SKM-1 (cell line): ENCODE data around the gene SF3B6.
A peak's percentile ranks its signal among the peaks of the same experiment; 100 is the strongest.
"Not testable (repeated sequence)": the region's sequence is repeated elsewhere in the genome, so short reads cannot be mapped to it uniquely, and the experiment has no call there.

Experiments used
- DNase-seq: peaks from one replicate; lab custom pipeline; 2025; ENCODE audit not compliant: unreplicated experiment; lab: John Stamatoyannopoulos, UW

Gene SF3B6, protein sequence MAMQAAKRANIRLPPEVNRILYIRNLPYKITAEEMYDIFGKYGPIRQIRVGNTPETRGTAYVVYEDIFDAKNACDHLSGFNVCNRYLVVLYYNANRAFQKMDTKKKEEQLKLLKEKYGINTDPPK

DNA sequence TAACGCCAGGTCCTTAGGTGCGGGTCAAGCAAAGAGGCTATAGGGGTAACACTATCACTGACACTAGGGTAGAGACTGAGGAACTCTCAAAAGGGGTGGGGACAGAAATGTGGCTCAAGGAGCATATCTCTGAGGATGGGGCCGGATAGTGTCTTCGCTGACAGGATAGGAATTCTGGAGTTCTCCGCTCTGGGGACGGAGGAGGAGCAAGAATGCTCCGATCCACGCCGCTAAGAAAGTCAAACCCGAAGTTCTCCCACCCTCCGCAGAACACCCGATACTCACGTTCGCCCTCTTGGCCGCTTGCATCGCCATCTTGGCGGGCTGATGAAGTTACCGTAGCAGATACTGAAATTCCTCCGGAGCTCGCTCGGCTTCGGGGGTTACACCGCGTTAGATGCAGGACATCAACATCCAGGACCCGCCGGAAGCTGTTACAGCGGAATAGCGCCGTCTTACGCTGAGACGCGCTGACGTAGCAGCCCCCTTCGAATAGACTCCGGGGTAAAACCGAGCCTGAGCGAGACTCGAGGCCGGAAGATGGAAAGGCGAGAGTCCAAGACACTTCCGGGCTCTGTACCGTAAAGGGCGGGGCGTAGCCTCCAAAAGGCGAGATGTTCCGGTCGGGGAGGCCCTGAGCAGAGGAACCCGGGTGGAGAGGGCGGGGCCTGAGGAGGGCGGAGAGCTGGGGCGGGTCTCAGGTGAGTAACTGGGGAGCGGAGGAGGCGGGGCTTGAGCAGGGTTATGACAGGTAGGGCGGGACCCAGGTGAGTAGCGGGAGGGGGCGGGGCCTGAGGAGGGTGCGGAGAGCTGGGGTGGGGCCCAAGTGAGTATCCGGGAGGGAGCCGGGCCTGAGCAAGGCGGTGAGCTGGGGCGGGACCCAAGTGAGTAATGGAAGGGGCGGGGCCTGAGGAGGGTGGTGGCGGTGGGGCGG, at the start of gene SF3B6:
SF3B6 (minus strand) TSS at position 412 of the 934 bp plus-strand sequence; CDS start at position 315, 97 bp downstream.
- DNase-seq: peak; percentile 97

DNA sequence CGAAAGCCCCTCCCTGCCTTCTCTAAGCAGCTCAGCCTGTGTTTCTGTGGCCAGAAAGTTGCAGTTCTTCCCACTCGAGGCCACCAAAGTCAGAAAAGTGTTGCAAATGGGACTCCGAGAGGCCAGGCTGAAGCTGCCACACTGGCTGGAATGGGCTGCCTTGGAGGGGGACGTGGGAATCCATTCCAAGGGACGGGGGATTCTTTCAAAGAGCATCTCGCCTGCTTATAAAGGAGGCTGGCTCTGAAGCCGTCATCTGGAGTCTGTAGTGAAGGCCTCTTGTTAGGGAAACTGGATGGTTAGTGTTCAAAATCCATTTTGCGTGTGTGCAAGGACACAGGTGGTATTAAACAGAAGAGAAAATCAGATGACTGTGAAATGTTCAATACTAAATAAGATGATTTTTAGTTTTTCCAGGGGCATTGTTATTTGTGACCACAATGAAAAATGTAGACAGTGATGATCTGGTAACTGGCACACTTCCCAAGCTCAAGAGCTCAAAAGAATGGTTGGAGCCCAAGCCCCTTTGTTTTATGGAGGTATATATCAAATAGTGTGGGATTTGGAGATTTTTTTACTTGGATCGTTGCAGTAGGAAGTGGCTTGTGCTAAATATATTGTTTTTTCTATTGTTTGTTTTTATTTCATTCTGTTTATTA, 47.9 kb upstream of the SF3B6 start:
- no peak for DNase-seq

DNA sequence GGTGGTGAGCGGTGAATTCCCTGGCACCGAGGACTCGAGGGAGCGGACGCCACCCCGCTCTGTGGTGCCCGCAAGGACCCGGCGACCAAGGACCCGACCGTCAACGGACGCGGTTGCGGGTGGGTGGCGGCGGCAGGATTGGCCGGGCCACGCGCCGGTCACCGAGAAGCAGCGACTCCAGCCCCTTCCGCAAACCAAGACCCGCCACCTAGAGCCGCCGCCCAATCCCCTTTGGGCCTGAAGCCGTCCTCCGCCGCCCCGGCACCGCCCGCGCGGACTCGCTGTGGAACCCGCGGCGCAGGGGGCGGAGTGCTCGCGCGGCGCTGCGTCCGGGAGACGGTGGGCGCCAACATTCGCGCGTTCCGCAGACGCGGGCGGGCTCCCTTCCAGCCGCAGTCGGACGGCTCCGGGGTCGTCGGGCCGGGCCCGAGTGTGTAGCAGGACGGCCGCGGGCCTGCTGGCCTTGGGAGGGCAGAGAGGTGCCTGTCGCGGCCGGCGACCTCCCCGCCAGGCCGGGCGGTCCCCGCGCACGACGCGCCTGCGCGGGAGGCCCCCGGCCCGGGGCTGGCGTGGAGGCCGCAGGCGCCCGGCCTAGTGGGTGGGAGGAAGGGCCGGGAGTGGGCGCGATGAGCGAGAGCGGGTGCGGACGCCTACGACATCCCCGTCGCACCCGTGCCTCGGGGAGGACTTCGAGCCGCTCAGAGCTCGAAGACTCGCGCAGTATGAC, 47.2 kb upstream of the SF3B6 start, which contains the start of the genes FAM228B and PFN4:
FAM228B (plus strand) TSS at position 275 of the 727 bp plus-strand sequence. CDS start 893 bp downstream, outside the sequence.
PFN4 (minus strand) TSS at position 140 of the 727 bp plus-strand sequence. CDS start 799 bp downstream, outside the sequence.
- peak; percentile 55 for DNase-seq

DNA sequence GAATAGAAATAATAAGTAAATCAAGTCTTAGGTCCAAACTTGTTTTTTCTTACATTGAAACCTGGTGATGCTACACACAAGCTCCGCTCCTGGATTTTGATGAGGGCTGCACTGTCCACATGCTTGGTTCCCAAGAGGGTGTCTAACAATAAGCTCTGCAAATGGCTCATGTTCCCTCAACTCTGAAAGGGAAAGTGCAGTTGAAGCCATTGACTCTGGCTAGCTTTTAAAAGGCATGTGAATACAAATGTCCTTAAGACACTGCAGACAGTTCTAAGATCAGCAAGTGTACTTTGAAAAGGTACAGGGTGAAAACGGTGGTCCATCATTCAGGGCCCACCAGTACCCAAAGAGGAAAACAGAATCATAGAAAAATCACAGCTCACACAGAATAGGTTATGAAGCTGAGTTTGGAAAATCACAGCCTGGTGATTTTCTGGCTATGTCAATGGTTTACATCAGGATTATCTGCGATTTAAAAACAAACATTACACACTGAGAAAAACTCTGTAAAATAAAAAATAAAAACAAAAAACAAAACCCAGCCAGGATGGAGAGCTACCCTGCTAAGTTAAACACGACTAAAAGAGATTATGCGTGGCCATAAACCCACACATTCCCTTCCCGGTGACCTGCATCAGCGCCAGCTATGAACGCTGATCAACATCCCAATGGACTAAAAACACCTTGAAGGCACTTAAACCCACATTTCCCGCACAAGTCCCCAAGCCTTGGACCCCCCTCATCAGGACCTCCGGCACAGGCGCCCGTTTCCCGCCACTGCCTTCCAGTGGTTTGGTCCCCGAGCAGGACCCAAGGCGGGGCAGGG, 46.5 kb upstream of the SF3B6 start:
- no peak for DNase-seq

DNA sequence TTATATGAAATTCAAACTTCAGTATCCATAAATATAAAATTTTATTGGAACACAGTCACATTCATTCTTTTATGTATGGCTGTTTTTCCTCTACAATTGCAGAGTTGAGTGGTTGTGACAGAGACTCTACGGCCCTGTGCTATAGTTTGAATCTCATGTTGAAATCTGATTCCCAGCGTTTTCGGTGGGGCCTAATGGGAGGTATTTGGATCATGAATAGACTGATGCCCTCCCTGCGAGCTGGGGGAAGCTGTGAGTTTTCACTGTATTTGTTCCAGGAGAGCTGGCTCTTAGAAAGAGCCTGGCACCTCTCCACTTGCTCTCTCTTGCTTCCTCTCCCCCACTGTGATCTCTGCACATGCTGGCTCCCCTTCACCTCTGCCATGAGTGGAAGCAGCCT, 45.3 kb upstream of the SF3B6 start:
- no peak for DNase-seq

DNA sequence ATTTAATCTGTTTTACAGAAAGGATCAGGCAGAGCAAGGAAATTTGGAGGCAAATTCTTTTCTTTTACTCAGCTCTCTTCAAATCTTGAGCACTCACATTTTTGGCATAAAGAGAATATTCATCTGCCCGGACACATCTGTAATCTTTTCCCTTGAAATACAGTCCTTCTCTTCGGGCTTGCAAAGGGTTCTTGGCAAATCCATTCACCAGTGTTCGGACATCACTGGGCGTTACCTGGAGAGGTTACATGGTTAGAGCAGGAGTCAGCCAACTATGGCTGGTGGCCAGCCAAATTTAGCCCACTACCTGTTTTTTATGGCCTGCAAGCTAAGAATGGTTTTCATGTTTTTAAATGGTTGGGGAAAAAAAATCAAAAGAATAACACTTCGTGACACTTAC, 44.9 kb upstream of the SF3B6 start:
- no peak for DNase-seq

DNA sequence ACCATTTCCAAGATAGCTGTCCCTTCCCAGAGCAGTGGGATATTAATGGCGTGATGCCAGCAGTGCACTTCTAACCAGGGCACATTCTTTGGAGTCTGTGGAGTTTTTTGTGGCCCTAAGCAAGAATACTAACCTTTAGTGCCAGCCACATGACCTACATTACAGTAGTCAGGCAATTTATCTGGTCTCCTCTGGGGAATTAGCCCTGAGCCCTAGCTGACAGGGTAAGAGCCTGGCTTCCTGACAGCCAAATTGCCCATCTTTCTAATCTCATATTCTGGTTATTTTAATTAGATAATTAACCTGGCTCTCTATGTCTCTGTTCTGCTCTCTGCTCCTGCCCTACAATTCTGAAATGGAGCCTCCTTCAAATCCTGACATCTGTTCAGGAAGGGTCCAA, 41.8 kb upstream of the SF3B6 start:
- DNase-seq: no peak

DNA sequence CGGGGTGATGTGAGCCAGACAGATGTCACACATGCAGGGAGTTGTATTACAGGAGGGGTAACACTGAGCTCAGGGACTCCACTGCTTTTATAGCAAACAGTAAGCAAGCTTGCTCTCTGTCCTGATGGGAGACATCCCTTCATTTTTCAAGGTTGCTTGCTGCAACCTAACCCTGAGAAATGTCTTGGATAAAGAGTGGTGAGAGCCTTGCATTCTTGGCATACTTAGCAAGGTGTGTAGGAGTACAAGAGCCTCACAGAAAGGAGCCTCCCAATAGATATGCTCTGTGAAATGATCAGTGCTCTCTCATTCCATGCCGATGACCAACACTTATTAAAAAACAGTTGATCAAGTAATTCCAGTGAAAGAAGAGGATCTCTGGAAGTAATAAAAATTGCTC, 38.9 kb upstream of the SF3B6 start:
- no peak for DNase-seq

DNA sequence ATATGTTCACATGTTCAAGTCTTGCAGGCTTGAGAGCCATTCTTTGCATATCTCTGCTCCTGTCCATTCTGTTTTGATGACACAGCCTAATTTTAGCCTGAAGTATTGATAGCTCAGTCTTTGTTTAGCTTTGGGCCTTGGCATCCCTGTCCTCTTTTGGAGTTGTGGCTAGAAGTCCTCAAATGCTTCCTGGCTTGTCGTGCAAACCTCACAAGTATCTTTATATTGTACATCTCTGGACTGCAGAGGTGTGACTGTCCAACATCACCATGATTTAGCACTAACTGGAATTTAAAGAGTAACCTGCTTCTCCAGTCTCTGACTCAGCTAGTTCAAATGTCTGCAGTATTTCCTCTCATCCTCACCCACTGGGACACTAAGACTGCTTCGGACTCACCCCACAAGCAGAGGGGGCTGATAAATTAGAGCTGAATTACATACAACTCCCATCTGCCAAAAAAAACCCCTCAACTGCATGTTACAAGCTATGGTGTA, 35.3 kb upstream of the SF3B6 start:
- DNase-seq: no peak

DNA sequence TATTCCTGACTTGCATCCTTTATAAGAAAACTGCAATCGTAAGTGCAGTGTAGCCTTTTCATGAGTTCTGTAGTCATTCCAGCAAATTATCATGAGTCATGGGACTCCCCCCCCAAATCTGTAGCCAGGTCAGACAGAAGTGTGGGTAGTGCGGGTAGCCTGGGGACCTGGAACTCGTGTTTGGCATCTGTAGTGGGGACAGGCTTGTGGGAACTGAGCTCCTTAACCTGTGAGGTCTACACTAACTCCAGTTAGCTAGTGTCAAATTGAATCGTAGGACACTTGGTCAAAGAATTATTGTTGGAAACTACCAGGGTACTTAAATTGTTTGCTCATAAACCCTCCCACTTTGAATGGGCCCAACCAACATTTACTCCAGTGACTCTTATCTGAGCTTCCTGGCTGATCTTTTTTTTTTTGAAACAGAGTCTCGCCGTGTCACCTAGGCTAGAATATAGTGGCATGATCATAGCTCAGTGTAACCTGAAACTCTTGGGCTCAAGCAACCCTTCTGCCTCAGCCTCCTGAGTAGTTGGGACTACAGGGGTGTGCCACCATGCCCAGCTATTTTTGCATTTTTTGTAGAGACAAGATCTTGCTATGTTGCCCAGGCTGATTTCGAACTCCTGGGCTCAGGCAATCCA, 34.7 kb upstream of the SF3B6 start:
- DNase-seq: no peak

DNA sequence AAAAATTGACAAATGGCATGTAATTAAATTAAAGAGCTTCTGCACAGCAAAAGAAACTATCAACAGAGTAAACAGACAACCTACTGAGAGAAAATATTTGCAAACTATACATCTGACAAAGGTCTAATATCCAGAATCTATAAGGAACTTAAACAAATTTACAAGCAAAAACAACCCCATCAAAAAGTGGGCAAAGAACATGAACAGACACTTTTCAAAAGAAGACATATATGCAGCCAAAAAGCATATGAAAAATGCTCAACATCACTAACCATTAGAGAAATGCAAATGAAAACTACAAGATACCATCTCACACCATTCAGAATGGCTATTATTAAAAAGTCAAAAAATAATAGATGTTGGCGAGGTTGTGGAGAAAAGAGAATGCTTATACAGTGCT, 33.3 kb upstream of the SF3B6 start:
- DNase-seq: not testable (repeated sequence)

DNA sequence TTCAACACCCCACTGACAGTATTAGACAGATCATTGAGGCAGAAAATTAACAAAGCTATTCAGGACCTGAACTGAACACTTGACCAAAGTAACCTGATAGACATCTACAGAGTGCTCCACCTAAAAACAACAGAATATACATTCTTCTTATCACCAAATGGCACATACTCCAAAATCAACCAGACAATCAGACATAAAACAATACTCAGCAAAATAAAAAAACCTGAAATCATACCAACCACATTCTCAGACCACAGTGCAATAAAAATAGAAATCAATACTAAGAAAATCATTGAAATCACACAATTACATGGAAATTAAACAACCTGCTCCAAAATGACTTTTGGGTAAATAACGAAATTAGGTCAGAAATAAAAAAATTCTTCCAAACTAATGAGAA, 31.2 kb upstream of the SF3B6 start:
- no peak for DNase-seq

DNA sequence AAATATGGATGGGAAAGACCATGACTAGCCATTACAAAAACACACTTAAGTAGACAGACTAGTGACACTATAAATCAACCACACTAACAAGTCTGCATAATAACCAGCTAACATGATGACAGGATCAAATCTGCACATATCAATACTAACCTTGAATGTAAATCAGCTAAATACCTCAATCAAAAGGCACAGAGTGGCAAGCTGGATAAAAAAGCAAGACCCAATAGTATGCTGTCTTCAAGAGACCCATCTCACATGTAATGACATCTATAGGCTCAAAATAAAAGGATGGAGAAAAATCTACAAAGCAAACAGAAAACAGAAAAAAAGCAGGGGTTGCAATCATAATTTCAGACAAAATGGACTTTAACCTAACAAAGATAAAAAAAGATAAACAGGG, 30.7 kb upstream of the SF3B6 start:
- DNase-seq: no peak

DNA sequence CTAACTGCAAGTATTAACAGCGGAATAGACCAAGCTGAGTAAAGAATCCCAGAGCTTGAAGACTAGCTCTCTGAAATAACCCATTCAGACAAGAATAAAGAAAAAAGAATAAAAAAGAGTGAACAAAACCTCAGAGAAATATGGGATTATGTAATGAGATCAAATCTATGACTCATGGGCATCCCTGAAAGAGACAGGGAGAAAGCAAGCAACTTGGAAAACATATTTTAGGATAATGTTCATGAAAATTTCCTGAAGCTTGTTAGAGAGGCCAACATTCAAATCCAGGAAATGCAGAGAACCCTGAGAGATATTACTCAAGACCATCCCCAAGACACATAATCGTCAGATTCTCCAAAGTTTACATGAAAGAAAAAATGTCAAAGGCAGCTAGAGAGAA, 29.7 kb upstream of the SF3B6 start:
- DNase-seq: no peak

DNA sequence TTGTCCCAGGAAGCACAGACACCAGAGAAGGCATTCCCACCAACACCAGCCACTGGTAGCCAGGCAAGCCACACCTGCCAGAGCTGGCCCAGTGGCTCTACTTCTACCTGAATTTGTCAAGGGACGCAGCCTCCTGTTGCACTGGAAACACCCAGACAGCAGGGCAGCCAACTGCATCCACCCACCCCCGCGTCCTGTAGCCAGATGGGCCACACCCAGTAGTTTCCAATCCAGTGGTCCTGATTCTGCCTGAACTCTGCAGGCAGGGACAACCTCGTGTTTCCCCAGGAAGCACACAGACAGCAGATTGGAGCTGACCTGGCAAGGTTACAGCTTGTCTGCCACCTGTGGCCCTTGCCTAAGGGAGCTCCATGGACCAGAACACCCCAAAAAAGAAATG, 28.8 kb upstream of the SF3B6 start:
- no peak for DNase-seq

DNA sequence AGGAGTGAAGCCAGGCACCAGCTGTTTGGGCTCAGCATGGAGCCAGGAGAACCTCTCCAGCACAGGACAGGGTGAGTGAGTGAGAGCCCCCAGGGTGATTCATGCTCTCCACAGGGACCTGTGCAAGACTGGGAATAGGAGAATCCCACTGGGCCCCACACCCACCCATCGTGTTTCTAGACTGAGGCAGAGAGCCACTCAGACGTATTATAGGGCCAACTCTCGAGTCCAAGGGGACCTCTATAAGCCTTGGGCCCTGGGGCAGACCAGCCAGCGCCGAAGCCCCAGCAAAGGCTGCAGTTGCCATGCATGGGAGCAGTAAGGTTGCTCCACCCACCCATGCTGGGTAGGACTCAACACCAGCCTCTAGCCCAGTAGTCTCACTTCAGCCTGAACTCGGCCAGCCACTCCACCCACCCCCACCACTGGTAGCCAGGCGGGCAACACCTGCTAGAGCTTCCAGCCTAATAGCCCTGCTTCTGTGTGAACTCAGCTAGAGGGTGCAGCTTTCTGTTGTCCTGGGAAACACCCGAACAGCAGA, 28.1 kb upstream of the SF3B6 start:
- no peak for DNase-seq

DNA sequence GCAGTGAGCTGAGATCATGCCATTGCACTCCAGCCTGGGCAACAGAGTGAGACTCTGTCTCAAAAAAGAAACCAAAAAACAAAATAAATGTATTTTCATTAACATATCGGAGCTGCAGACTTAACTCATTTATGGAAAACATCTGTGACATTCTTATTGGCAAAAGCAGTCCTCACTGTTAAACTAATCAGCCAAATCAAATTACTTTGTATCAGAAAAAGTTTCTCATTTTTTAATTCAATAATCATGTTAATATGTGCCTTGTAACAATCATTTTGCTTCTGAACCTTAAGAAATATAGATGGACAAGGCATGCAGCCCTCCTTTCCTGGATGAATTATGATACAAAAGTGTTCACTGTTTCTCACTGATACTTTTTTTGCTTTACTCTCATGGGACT, 26.6 kb upstream of the SF3B6 start:
- no peak for DNase-seq

DNA sequence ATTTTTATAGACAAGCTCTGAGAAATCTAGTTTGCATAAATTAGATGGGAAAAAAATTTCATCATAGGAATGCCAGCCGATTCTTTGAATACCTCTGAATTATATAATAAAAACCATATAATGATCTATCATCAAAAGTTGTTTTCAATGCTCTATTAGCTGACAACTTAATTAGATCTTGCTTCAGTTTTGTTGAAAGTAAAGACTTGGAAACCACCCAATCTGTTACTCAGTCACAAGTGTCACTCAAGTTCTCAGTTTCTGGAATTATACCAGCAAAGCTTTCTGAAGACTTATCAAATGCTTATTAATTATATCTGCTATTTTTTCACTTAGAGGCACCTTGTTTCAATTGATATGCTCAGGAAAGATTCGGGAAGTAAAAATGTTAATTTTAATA, 25.9 kb upstream of the SF3B6 start:
- DNase-seq: no peak

DNA sequence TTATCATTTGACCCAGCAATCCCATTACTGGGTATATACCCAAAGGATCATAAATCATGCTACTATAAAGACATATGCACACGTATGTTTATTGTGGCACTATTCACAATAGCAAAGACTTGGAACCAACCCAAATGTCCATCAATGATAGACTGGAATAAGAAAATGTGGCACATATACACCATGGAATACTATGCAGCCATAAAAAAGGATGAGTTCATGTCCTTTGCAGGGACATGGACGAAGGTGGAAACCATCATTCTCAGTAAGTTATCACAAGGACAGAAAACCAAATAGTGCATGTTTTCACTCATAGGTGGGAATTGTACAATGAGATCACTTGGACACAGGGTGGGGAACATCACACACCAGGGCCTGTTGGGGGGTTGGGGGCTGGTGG, 24.6 kb upstream of the SF3B6 start:
- not testable (repeated sequence) for DNase-seq
